H1 (cell line): Measurements from ENCODE around the gene GINS3. TPM values are rescaled to one million over a fixed set of nuclear protein-coding genes. Genes with fewer than 3 reads are reported as not detected.

Experiments
- CTCF ChIA-PET: fragments of 300-600 bp; sonication (Branson Sonifier 250); formaldehyde crosslinking; loops from one replicate; lab custom pipeline; 2021; ENCODE audit not compliant: partially characterized antibody; lab: Charles Lee
- POLR2A ChIA-PET: fragments of 300-600 bp; sonication (Branson Sonifier 250); formaldehyde crosslinking; loops from one replicate; lab custom pipeline; 2021; ENCODE audit warnings: inconsistent platforms; ENCODE audit not compliant: partially characterized antibody; lab: Charles Lee
- DNase-seq, 2 experiments: peaks; one replicate each; pipeline versions ENCODE4 v3.0.0 to v3.0.0-alpha.2; 2010 to 2022; ENCODE audit warnings: low spot score in 2 of 2, low read depth in 1 of 2, mixed read lengths in 1 of 2
- FAIRE-seq: peaks from 2 replicates; lab custom pipeline; 2011; peaks lifted over from hg19 to GRCh38; lab: Jason Lieb, UNC
- H2AFZ ChIP-seq: 2 replicates; pipeline ENCODE4 v1.8.1; 2012; ENCODE audit warnings: low read length, inconsistent platforms
- H2AK5ac ChIP-seq: 2 replicates; pipeline ENCODE4 v1.6.1; 2013; ENCODE audit warnings: low read depth, low read length
- H2BK120ac ChIP-seq: replicated peaks from 2 replicates; pipeline ENCODE3; 2013; ENCODE audit warnings: low read depth, low read length, inconsistent platforms
- H2BK12ac ChIP-seq: 2 replicates; pipeline ENCODE4 v1.6.1; 2013; ENCODE audit warnings: low read depth, low read length
- H2BK15ac ChIP-seq: 2 replicates; pipeline ENCODE4 v1.6.1; 2013; ENCODE audit warnings: low read length
- H2BK20ac ChIP-seq: 2 replicates; pipeline ENCODE4 v1.6.1; 2013; ENCODE audit warnings: low read length
- H2BK5ac ChIP-seq: 2 replicates; pipeline ENCODE4 v1.6.1; 2013; ENCODE audit warnings: low read depth, low read length
- H3K14ac ChIP-seq: 2 replicates; pipeline ENCODE4 v1.6.1; 2013; ENCODE audit warnings: inconsistent platforms; ENCODE audit not compliant: insufficient read length
- H3K18ac ChIP-seq: 2 replicates; pipeline ENCODE4 v1.6.1; 2013; ENCODE audit warnings: low read length; ENCODE audit errors: extremely low read depth
- H3K23ac ChIP-seq: 2 replicates; pipeline ENCODE4 v1.6.1; 2013; ENCODE audit warnings: inconsistent platforms; ENCODE audit not compliant: insufficient read length
- H3K23me2 ChIP-seq: 2 replicates; pipeline ENCODE4 v1.6.1; 2013; ENCODE audit warnings: low read depth, low read length
- H3K27ac ChIP-seq: 2 replicates; pipeline ENCODE4 v1.6.1; 2011; ENCODE audit warnings: low read depth, low read length, inconsistent platforms
- H3K27me3 ChIP-seq, 4 experiments: replicated peaks in 1 of 4; 1 replicate in 1 of 4; 2 replicates in 3 of 4; pipeline versions ENCODE4 v1.6.1 to v1.8.1; 2011 to 2013; ENCODE audit warnings: low read length in 3 of 4, mild to moderate bottlenecking in 3 of 4, inconsistent platforms in 2 of 4, mixed read lengths in 2 of 4, moderate library complexity in 1 of 4; ENCODE audit not compliant: control insufficient read depth in 3 of 4, insufficient read depth in 3 of 4; ENCODE audit errors: extremely low read depth in 1 of 4
- H3K36me3 ChIP-seq, 4 experiments: 2 replicates each; pipeline versions ENCODE4 v1.6.1 to v1.8.1; 2011 to 2013; ENCODE audit warnings: mild to moderate bottlenecking in 4 of 4, low read length in 3 of 4, moderate library complexity in 2 of 4, control low read depth in 1 of 4, inconsistent platforms in 1 of 4; ENCODE audit not compliant: insufficient read depth in 4 of 4, control insufficient read depth in 2 of 4
- H3K4ac ChIP-seq: replicated peaks from 2 replicates; pipeline ENCODE3; 2013; ENCODE audit warnings: low read length, low read depth, mixed read lengths, inconsistent platforms; ENCODE audit not compliant: insufficient read length
- H3K4me1 ChIP-seq, 4 experiments: replicated peaks in 1 of 4; 1 replicate in 1 of 4; 2 replicates in 3 of 4; pipeline versions ENCODE4 v1.6.1 to v1.8.1; 2011 to 2013; ENCODE audit warnings: low read length in 3 of 4, inconsistent platforms in 2 of 4, mixed read lengths in 1 of 4; ENCODE audit not compliant: insufficient read depth in 4 of 4, control insufficient read depth in 3 of 4
- H3K4me2 ChIP-seq, 2 experiments: 2 replicates each; pipeline versions ENCODE4 v1.6.1 to v1.8.1; 2011 to 2013; ENCODE audit warnings: low read depth in 2 of 2, low read length in 2 of 2, control low read depth in 1 of 2, inconsistent platforms in 1 of 2, mild to moderate bottlenecking in 1 of 2; ENCODE audit not compliant: insufficient read depth in 1 of 2
- H3K4me3 ChIP-seq, 4 experiments: fragments of 200-600, 300-600 bp in 1 of 4; sonication (generic), shearing (Covaris generic), sonication (Bioruptor Twin) in 1 of 4; 2 replicates each; pipeline versions ENCODE4 v1.5.1 to v1.8.1; 2011 to 2016; ENCODE audit warnings: low read length in 4 of 4, low read depth in 3 of 4, control low read depth in 2 of 4, inconsistent platforms in 2 of 4, mild to moderate bottlenecking in 2 of 4, mixed read lengths in 1 of 4, moderate library complexity in 1 of 4; ENCODE audit not compliant: insufficient read depth in 2 of 4; ENCODE audit errors: extremely low read depth in 1 of 4
- H3K56ac ChIP-seq: replicated peaks from 2 replicates; pipeline ENCODE3; 2013; ENCODE audit warnings: low read depth, mild to moderate bottlenecking, mixed read lengths, low read length, inconsistent platforms; ENCODE audit not compliant: insufficient read length
- H3K79me1 ChIP-seq: 2 replicates; pipeline ENCODE4 v1.6.1; 2013; ENCODE audit warnings: low read depth, low read length, control low read depth
- H3K79me2 ChIP-seq, 2 experiments: 2 replicates each; pipeline versions ENCODE4 v1.6.1 to v1.8.1; 2012 to 2013; ENCODE audit warnings: low read length in 2 of 2, mild to moderate bottlenecking in 2 of 2, inconsistent platforms in 1 of 2; ENCODE audit not compliant: insufficient read depth in 2 of 2, control insufficient read depth in 1 of 2
- H3K9ac ChIP-seq, 4 experiments: replicated peaks in 1 of 4; 1 replicate in 1 of 4; 2 replicates in 3 of 4; pipeline versions ENCODE4 v1.6.1 to v1.8.1; 2011 to 2013; ENCODE audit warnings: low read depth in 3 of 4, low read length in 3 of 4, control low read depth in 2 of 4, mild to moderate bottlenecking in 2 of 4, moderate library complexity in 2 of 4, inconsistent platforms in 1 of 4; ENCODE audit errors: extremely low read depth in 1 of 4
- H3K9me3 ChIP-seq, 2 experiments: 2 replicates each; pipeline versions ENCODE4 v1.6.1 to v1.8.1; 2012 to 2013; ENCODE audit warnings: mild to moderate bottlenecking in 2 of 2, moderate library complexity in 2 of 2, control low read depth in 1 of 2, inconsistent platforms in 1 of 2, low read depth in 1 of 2, low read length in 1 of 2, mixed read lengths in 1 of 2; ENCODE audit not compliant: insufficient read depth in 2 of 2
- H4K20me1 ChIP-seq, 2 experiments: replicated peaks in 1 of 2; 2 replicates each; pipeline versions ENCODE3 to v1.8.1; 2011 to 2013; ENCODE audit warnings: inconsistent platforms in 2 of 2, low read length in 2 of 2, mild to moderate bottlenecking in 1 of 2; ENCODE audit not compliant: insufficient read depth in 2 of 2, control insufficient read depth in 1 of 2
- H4K5ac ChIP-seq: 2 replicates; pipeline ENCODE4 v1.6.1; 2013; ENCODE audit warnings: low read length, low read depth, mixed read lengths, inconsistent platforms; ENCODE audit not compliant: insufficient read length
- H4K8ac ChIP-seq: 2 replicates; pipeline ENCODE4 v1.8.0; 2013; ENCODE audit warnings: mild to moderate bottlenecking, moderate library complexity, low read length, inconsistent platforms; ENCODE audit not compliant: insufficient read depth; ENCODE audit errors: extremely low read depth
- H4K91ac ChIP-seq: replicated peaks from 2 replicates; pipeline ENCODE3; 2013; ENCODE audit warnings: low read length, mixed read lengths, inconsistent platforms; ENCODE audit not compliant: insufficient read length
- BACH1 ChIP-seq: IDR thresholded peaks from 2 replicates; pipeline ENCODE4 v1.6.1; 2012; ENCODE audit warnings: low read length, improper control_type of control experiment
- CREB1 ChIP-seq: IDR thresholded peaks from 2 replicates; pipeline ENCODE4 v1.6.1; 2012; ENCODE audit warnings: inconsistent platforms
- E2F6 ChIP-seq: IDR thresholded peaks from 2 replicates; pipeline ENCODE4 v1.6.1; 2012; ENCODE audit warnings: inconsistent platforms
- GTF2F1 ChIP-seq: IDR thresholded peaks from 2 replicates; pipeline ENCODE4 v1.6.1; 2012; ENCODE audit warnings: low read depth, low read length, improper control_type of control experiment, borderline replicate concordance
- HDAC2 ChIP-seq, 2 experiments: fragments of 300-600 bp in 1 of 2; sonication (generic) in 1 of 2; IDR thresholded peaks; 2 replicates each; pipeline ENCODE4 v1.6.1; 2011 to 2012; ENCODE audit warnings: low read depth in 2 of 2, low read length in 2 of 2, mild to moderate bottlenecking in 2 of 2, moderate library complexity in 2 of 2, borderline replicate concordance in 1 of 2, inconsistent platforms in 1 of 2
- JUND ChIP-seq: IDR thresholded peaks from 2 replicates; pipeline ENCODE4 v1.6.1; 2011; ENCODE audit warnings: mild to moderate bottlenecking, improper control_type of control experiment, low read length
- NANOG ChIP-seq: IDR thresholded peaks from 2 replicates; pipeline ENCODE4 v1.6.1; 2011; ENCODE audit warnings: low read length, low read depth, mild to moderate bottlenecking, inconsistent platforms; ENCODE audit not compliant: insufficient read depth, poor library complexity, severe bottlenecking
- POLR2AphosphoS5 ChIP-seq: IDR thresholded peaks from 2 replicates; pipeline ENCODE4 v1.6.1; 2011; ENCODE audit warnings: low read depth, low read length
- RAD21 ChIP-seq, 2 experiments: IDR thresholded peaks in 1 of 2; conservative IDR thresholded peaks in 1 of 2; 2 replicates each; pipeline ENCODE4 v1.6.1; 2011; ENCODE audit warnings: low read depth in 2 of 2, low read length in 2 of 2, improper control_type of control experiment in 1 of 2, inconsistent platforms in 1 of 2, mild to moderate bottlenecking in 1 of 2, moderate library complexity in 1 of 2
- SIN3A ChIP-seq, 2 experiments: IDR thresholded peaks in 1 of 2; conservative IDR thresholded peaks in 1 of 2; 2 replicates each; pipeline ENCODE4 v1.6.1; 2011 to 2012; ENCODE audit warnings: low read length in 2 of 2, improper control_type of control experiment in 1 of 2, low read depth in 1 of 2, mild to moderate bottlenecking in 1 of 2
- SP1 ChIP-seq: IDR thresholded peaks from 2 replicates; pipeline ENCODE4 v1.6.1; 2011; ENCODE audit warnings: low read depth, low read length
- SUZ12 ChIP-seq: fragments of 200-600 bp; sonication (generic); IDR thresholded peaks from 2 replicates; pipeline ENCODE4 v1.6.1; 2012; ENCODE audit warnings: mild to moderate bottlenecking, inconsistent platforms, low read length, moderate library complexity, mixed read lengths
- YY1 ChIP-seq: IDR thresholded peaks from 2 replicates; pipeline ENCODE4 v1.6.1; 2011; ENCODE audit warnings: low read depth, mild to moderate bottlenecking, low read length
- ZNF274 ChIP-seq: IDR thresholded peaks from 2 replicates; pipeline ENCODE4 v1.7.0; 2012; ENCODE audit warnings: low read length, borderline replicate concordance; ENCODE audit errors: extremely low read depth
- WGBS, 2 experiments: shearing (Covaris generic) in 1 of 2; methylation state at CpG; one replicate each; pipeline versions ENCODE4 v1.1.6 to v1.1.7; 2013 to 2015; ENCODE audit warnings: low lambda C conversion rate in 2 of 2, mixed read lengths in 2 of 2, inconsistent platforms in 1 of 2, low coverage in 1 of 2, missing lambda C conversion rate in 1 of 2; ENCODE audit not compliant: insufficient replicate concordance in 2 of 2, insufficient coverage in 1 of 2, insufficient read length in 1 of 2; ENCODE audit errors: extremely low coverage in 1 of 2, missing lambda C conversion rate in 1 of 2; 5-methylcytosine and 5-hydroxymethylcytosine counted together
- polyA plus RNA-seq, 7 experiments: library from polyadenylated mRNA; depleted of rRNA in 3 of 7; stranded (reverse) in 5 of 7; unstranded in 2 of 7; fragments of >200 nt in 5 of 7; fragments of 200-250 nt in 2 of 7; gene quantifications; 1 replicate in 5 of 7; 2 replicates in 1 of 7; 4 replicates in 1 of 7; pipeline versions ENCODE4 v1.2.1 to v1.2.3, GENCODE V29; 2011 to 2013; ENCODE audit warnings: missing spikeins in 2 of 7, mixed read lengths in 2 of 7
- total RNA-seq: library from RNA; stranded (reverse); fragmentation: NEBNext Ultra II Directional; extraction: Animal tissue kit (Norgen Biotek cat#: 25700); gene quantifications from 2 replicates; pipeline ENCODE4 v1.2.1, GENCODE V29; 2021

GINS3 gene
- total and polyA plus RNA-seq, 2 of the 8 experiments (the other 6 are each of a cell fraction or from before 2014, with no cell fraction given): 12.9 to 15.4 TPM

GRCh38 chr16:58442547-58442946, 50.3 kb downstream of the GINS3 start:
- Histone ChIP-seq H4K8ac (no peak overlapping the region), H3K23ac (no peak overlapping the region), H2BK120ac (no peak overlapping the region), H3K56ac (no peak overlapping the region), H3K9ac (no peak overlapping the region), H2AK5ac (no peak overlapping the region), H3K79me1 (no peaks in the 10 kb centered on the region), H4K91ac (no peak overlapping the region), H2BK5ac (no peak overlapping the region), H3K27ac (no peak overlapping the region), H3K23me2 (no peaks in the 10 kb centered on the region; the same call in 1 of the 2 replicates), H3K79me2 (no peaks in the 10 kb centered on the region), H3K9me3 (no peaks in the 10 kb centered on the region), H3K18ac (no peak overlapping the region), H3K36me3 (no peaks in the 10 kb centered on the region), H3K4me1 (no peaks in the 10 kb centered on the region), H3K4ac (no peak overlapping the region), H2BK20ac (no peak overlapping the region), H2AFZ (no peak overlapping the region), H4K5ac (no peak overlapping the region), H4K20me1 (no peaks in the 10 kb centered on the region), H3K14ac (no peak overlapping the region), H3K4me2 (no peak overlapping the region), H2BK12ac (no peak overlapping the region), H3K4me3 (no peak overlapping the region), H3K27me3 (no peaks in the 10 kb centered on the region)
- ChIA-PET POLR2A (no interaction called here), CTCF (no interaction called here)
- WGBS, 2 experiments: 82% methylated on average over 5 of the region's 5 CpGs; no CpG with 5 or more reads in 1 of the 2 experiments
- no peak for FAIRE-seq
- DNase-seq: no peak
- TF ChIP-seq POLR2AphosphoS5 (no peak), E2F6 (no peak), NANOG (no peak), GTF2F1 (no peak), BACH1 (no peak), JUND (no peak), CREB1 (no peak), SP1 (no peak), SUZ12 (no peak), SIN3A (conservative IDR thresholded peaks at IDR 0.05 in 1 of 2, IDR thresholded peaks at IDR 0.05 in 1 of 2; ENCODE audit: low read depth in 1 of 2, low read length in 2 of 2) (no peak), ZNF274 (no peak), HDAC2 (IDR thresholded peaks at IDR 0.05; ENCODE audit: borderline replicate concordance in 1 of 2, low read depth in 2 of 2, low read length in 2 of 2) (no peak), RAD21 (IDR thresholded peaks at IDR 0.05 in 1 of 2, conservative IDR thresholded peaks at IDR 0.05 in 1 of 2; ENCODE audit: low read depth in 2 of 2, low read length in 2 of 2) (no peak), YY1 (no peak)
- TF ChIP-seq, all 59 proteins: peak for 0
- no peak overlapping the region for H2BK15ac ChIP-seq
